GM23248 (cell line): Measurements from ENCODE around the gene PDE6B. TPM values are rescaled to one million over a fixed set of nuclear protein-coding genes. Genes with fewer than 3 reads are reported as not detected.

Experiments
- DNase-seq: peaks from one replicate; pipeline ENCODE4 v3.0.0-alpha.2; 2015
- H2AFZ ChIP-seq: fragments of 200-600 bp; sonication (generic); 2 replicates; pipeline ENCODE4 v1.6.1; 2016; ENCODE audit warnings: antibody characterized with exemption
- H3F3A ChIP-seq: fragments of 200-600 bp; sonication (generic); 2 replicates; pipeline ENCODE4 v1.6.1; 2016; ENCODE audit warnings: mild to moderate bottlenecking, antibody characterized with exemption, mixed run types; ENCODE audit not compliant: insufficient read depth
- H3K27ac ChIP-seq: fragments of 200-600 bp; sonication (generic); 2 replicates; pipeline ENCODE4 v1.5.1; 2016; ENCODE audit warnings: mild to moderate bottlenecking
- H3K27me3 ChIP-seq: fragments of 200-600 bp; sonication (generic); replicated peaks from 2 replicates; pipeline ENCODE4 v1.6.1; 2016; ENCODE audit warnings: mild to moderate bottlenecking; ENCODE audit not compliant: insufficient read depth
- H3K36me3 ChIP-seq: fragments of 200-600 bp; sonication (generic); 2 replicates; pipeline ENCODE4 v1.6.1; 2016; ENCODE audit warnings: low read depth, mild to moderate bottlenecking
- H3K4me1 ChIP-seq: fragments of 200-600 bp; sonication (generic); 2 replicates; pipeline ENCODE4 v1.6.1; 2016; ENCODE audit warnings: mild to moderate bottlenecking; ENCODE audit not compliant: insufficient read depth
- H3K4me2 ChIP-seq: fragments of 200-600 bp; sonication (generic); one replicate; pipeline ENCODE4 v1.6.1; 2016; ENCODE audit warnings: mild to moderate bottlenecking; ENCODE audit not compliant: unreplicated experiment
- H3K4me3 ChIP-seq: fragments of 200-600 bp; sonication (generic); 2 replicates; pipeline ENCODE4 v1.5.1; 2016; ENCODE audit warnings: mild to moderate bottlenecking
- H3K79me2 ChIP-seq: fragments of 200-600 bp; sonication (generic); 2 replicates; pipeline ENCODE4 v1.6.1; 2016; ENCODE audit warnings: mild to moderate bottlenecking; ENCODE audit not compliant: insufficient read depth
- H3K9ac ChIP-seq: fragments of 200-600 bp; sonication (generic); 2 replicates; pipeline ENCODE4 v1.6.1; 2016; ENCODE audit warnings: mild to moderate bottlenecking
- H3K9me2 ChIP-seq: fragments of 200-600 bp; sonication (generic); 2 replicates; pipeline ENCODE4 v1.6.1; 2016; ENCODE audit warnings: mixed run types, mild to moderate bottlenecking, moderate library complexity; ENCODE audit not compliant: insufficient read depth
- H3K9me3 ChIP-seq: fragments of 200-600 bp; sonication (generic); one replicate; pipeline ENCODE4 v1.6.1; 2017; ENCODE audit warnings: low read depth
- H4K20me1 ChIP-seq: fragments of 200-600 bp; sonication (generic); 2 replicates; pipeline ENCODE4 v1.6.0; 2016; ENCODE audit not compliant: insufficient read depth
- EZH2 ChIP-seq: fragments of 200-600 bp; sonication (generic); IDR thresholded peaks from 2 replicates; pipeline ENCODE4 v1.6.1; 2018; ENCODE audit warnings: antibody characterized with exemption, mild to moderate bottlenecking; ENCODE audit not compliant: insufficient read depth, poor library complexity, severe bottlenecking
- EZH2phosphoT487 ChIP-seq: fragments of 200-600 bp; sonication (generic); IDR thresholded peaks from 2 replicates; pipeline ENCODE4 v1.6.1; 2018; ENCODE audit warnings: antibody characterized with exemption, moderate library complexity, mild to moderate bottlenecking, low read depth; ENCODE audit not compliant: insufficient read depth
- WGBS, 2 experiments: methylation state at CpG; one replicate each; pipeline ENCODE4 v1.1.6; 2015 to 2017; ENCODE audit warnings: low lambda C conversion rate in 2 of 2, low coverage in 1 of 2; ENCODE audit errors: missing lambda C conversion rate in 2 of 2; 5-methylcytosine and 5-hydroxymethylcytosine counted together
- in situ Hi-C: fragments of 300-500 bp; cut with MboI; formaldehyde crosslinking; loops from 2 replicates; pipeline ENCODE4 v1.15.0; 2020
- polyA plus RNA-seq: library from polyadenylated mRNA; unstranded; fragments of >200 nt; fragmentation: Nextera tagmentation; extraction: Ambion mirVana; gene quantifications from 2 replicates; pipeline ENCODE4 v1.2.1, GENCODE V29; 2016
- total RNA-seq: library from RNA; depleted of rRNA; stranded (reverse); fragments of >200 nt; shearing (Covaris generic); gene quantifications from 2 replicates; pipeline ENCODE4 v1.2.3, GENCODE V29; 2014

Gene PDE6B
- total and polyA plus RNA-seq, 2 experiments from 2014 or later = 0.11 TPM; not detected in 1

- no peaks in the 10 kb centered on the region for H3K36me3 ChIP-seq
- H3K9me3 ChIP-seq = no peaks in the 10 kb centered on the region
- H3K9ac ChIP-seq = no peak overlapping the region
- peaks cover 18% of the 10 kb centered on the region for H3K79me2 ChIP-seq
- H3K4me3 ChIP-seq = no peak overlapping the region
- 51 to 62% methylated on average over 14 of the region's 14 CpGs for WGBS, 2 experiments
- no peaks in the 10 kb centered on the region for H3F3A ChIP-seq
- H3K9me2 ChIP-seq = no peaks in the 10 kb centered on the region
- no peak overlapping the region for H2AFZ ChIP-seq
- no peaks in the 10 kb centered on the region for H4K20me1 ChIP-seq
- no peak for DNase-seq
- no peaks in the 10 kb centered on the region for H3K4me1 ChIP-seq
- in situ Hi-C loops = no loop called here
- no peak overlapping the region for H3K4me2 ChIP-seq
- H3K27ac ChIP-seq = no peak overlapping the region
- TF ChIP-seq EZH2 (no peak), EZH2phosphoT487 (no peak)
- H3K27me3 ChIP-seq = no peaks in the 10 kb centered on the region
These were observed 53.1 kb downstream of the PDE6B start for GRCh38 chr4:678331-679103.

GRCh38 chr4:679104-679481, 53.7 kb downstream of the PDE6B start:
- 79 to 82% methylated on average over 12 to 13 of the region's 13 CpGs for WGBS, 2 experiments
- no peaks in the 10 kb centered on the region for H3K9me2 ChIP-seq
- in situ Hi-C loops = no loop called here
- DNase-seq = no peak
- no peak overlapping the region for H2AFZ ChIP-seq
- H3K4me3 ChIP-seq = no peak overlapping the region
- peaks cover 15% of the 10 kb centered on the region for H3K79me2 ChIP-seq
- no peaks in the 10 kb centered on the region for H3K9me3 ChIP-seq
- H3K36me3 ChIP-seq = no peaks in the 10 kb centered on the region
- no peak overlapping the region for H3K9ac ChIP-seq
- H3K27me3 ChIP-seq = no peaks in the 10 kb centered on the region
- H3F3A ChIP-seq = no peaks in the 10 kb centered on the region
- TF ChIP-seq EZH2phosphoT487 (no peak), EZH2 (no peak)
- H3K4me1 ChIP-seq = no peaks in the 10 kb centered on the region
- H3K4me2 ChIP-seq = no peak overlapping the region
- no peaks in the 10 kb centered on the region for H4K20me1 ChIP-seq
- no peak overlapping the region for H3K27ac ChIP-seq

- H3F3A ChIP-seq = no peaks in the 10 kb centered on the region
- DNase-seq = no peak
- peaks cover 13% of the 10 kb centered on the region for H3K79me2 ChIP-seq
- H3K4me1 ChIP-seq = no peaks in the 10 kb centered on the region
- H3K4me3 ChIP-seq = no peak overlapping the region
- no peak for TF ChIP-seq EZH2phosphoT487
- TF ChIP-seq EZH2 = no peak
- H2AFZ ChIP-seq = no peak overlapping the region
- in situ Hi-C loops = no loop called here
- WGBS, 2 experiments = 79 to 83% methylated on average over 11 of the region's 11 CpGs
- H3K9me2 ChIP-seq = no peaks in the 10 kb centered on the region
- H4K20me1 ChIP-seq = no peaks in the 10 kb centered on the region
- H3K27ac ChIP-seq = no peak overlapping the region
- no peak overlapping the region for H3K4me2 ChIP-seq
- H3K36me3 ChIP-seq = no peaks in the 10 kb centered on the region
- no peaks in the 10 kb centered on the region for H3K27me3 ChIP-seq
- no peaks in the 10 kb centered on the region for H3K9me3 ChIP-seq
- H3K9ac ChIP-seq = no peak overlapping the region
These were observed 54.3 kb downstream of the PDE6B start for GRCh38 chr4:679629-680028.

GRCh38 chr4:680091-680490, 54.7 kb downstream of the PDE6B start:
- no peaks in the 10 kb centered on the region for H3K9me2 ChIP-seq
- no peak for DNase-seq
- H3K27me3 ChIP-seq = no peaks in the 10 kb centered on the region
- peaks cover 8% of the 10 kb centered on the region; the same call in 1 of the 2 replicates for H3K79me2 ChIP-seq
- no peak overlapping the region for H3K4me2 ChIP-seq
- H3K4me1 ChIP-seq = no peaks in the 10 kb centered on the region
- H3K4me3 ChIP-seq = no peak overlapping the region
- no peak overlapping the region for H3K9ac ChIP-seq
- H2AFZ ChIP-seq = no peak overlapping the region
- TF ChIP-seq EZH2 (no peak), EZH2phosphoT487 (no peak)
- in situ Hi-C loops = no loop called here
- H3K36me3 ChIP-seq = no peaks in the 10 kb centered on the region
- 60 to 67% methylated on average over 3 to 9 of the region's 9 CpGs for WGBS, 2 experiments
- H3F3A ChIP-seq = no peaks in the 10 kb centered on the region
- H4K20me1 ChIP-seq = no peaks in the 10 kb centered on the region
- H3K27ac ChIP-seq = no peak overlapping the region
- no peaks in the 10 kb centered on the region for H3K9me3 ChIP-seq
